Colonic mucosa (tissue), 4 donors: ENCODE data around the gene GTF2A1. TPM values are rescaled to one million over a fixed set of nuclear protein-coding genes. Genes with fewer than 3 reads are reported as not detected.

Experiments used
- DNase-seq: peaks from one replicate; pipeline ENCODE4 v3.0.0-alpha.2; 2020
- H3K27ac ChIP-seq: fragments of 200-600 bp; one replicate; pipeline ENCODE4 v1.8.0; 2021
- H3K27me3 ChIP-seq: fragments of 200-600 bp; one replicate; pipeline ENCODE4 v1.8.0; 2021
- H3K36me3 ChIP-seq: fragments of 200-600 bp; one replicate; pipeline ENCODE4 v1.8.0; 2021
- H3K4me1 ChIP-seq: fragments of 200-600 bp; one replicate; pipeline ENCODE4 v1.8.0; 2021; ENCODE audit warnings: mild to moderate bottlenecking
- H3K4me3 ChIP-seq: fragments of 200-600 bp; one replicate; pipeline ENCODE4 v1.8.0; 2021
- H3K9ac ChIP-seq, 2 donors: one replicate each; pipeline ENCODE4 v1.7.0; 2013; ENCODE audit warnings: control low read depth in 2 of 2, low read depth in 2 of 2, low read length in 2 of 2
- H3K9me3 ChIP-seq: fragments of 200-600 bp; one replicate; pipeline ENCODE4 v1.8.0; 2021
- CTCF ChIP-seq: fragments of 200-600 bp; IDR thresholded peaks from one replicate; pipeline ENCODE4 v1.8.0; 2022; ENCODE audit warnings: antibody characterized with exemption, mild to moderate bottlenecking
- intact Hi-C: fragments of 100-400 bp; cut with DNase I; formaldehyde crosslinking; loops from one replicate; pipeline ENCODE4 v1.14.1; 2022
- total RNA-seq, 2 donors: library from RNA; stranded (reverse); fragmentation: NEBNext Ultra II Directional in 1 of 2; extraction: Animal tissue kit (Norgen Biotek cat#: 25700) in 1 of 2; gene quantifications; one replicate each; pipeline ENCODE4 v1.2.1, GENCODE V29; 2021
- donor health status: healthy.
- donor health status: DM: no; HTN: no; CAD: no.
- donor health status: DM: no; HTN: no; CAD: no.

The GTF2A1 gene
- total RNA-seq, 2 donors from 2014 or later, result 21.6 to 26.6 TPM

GRCh38 chr14:81147140-81147897 lies 73.4 kb downstream of the GTF2A1 start:
- Histone ChIP-seq H3K9ac (no peak overlapping the region), H3K27ac (no peak overlapping the region), H3K27me3 (no peaks in the 10 kb centered on the region), H3K4me1 (no peaks in the 10 kb centered on the region), H3K4me3 (no peak overlapping the region), H3K9me3 (no peaks in the 10 kb centered on the region), H3K36me3 (no peaks in the 10 kb centered on the region)
- intact Hi-C loops, result no loop called here
- TF ChIP-seq CTCF, result no peak
- no peak for DNase-seq

GRCh38 chr14:81144824-81145603 lies 75.7 kb downstream of the GTF2A1 start:
- Histone ChIP-seq H3K27ac (no peak overlapping the region), H3K4me1 (no peaks in the 10 kb centered on the region), H3K27me3 (no peaks in the 10 kb centered on the region), H3K36me3 (no peaks in the 10 kb centered on the region), H3K4me3 (no peak overlapping the region), H3K9ac (no peak overlapping the region), H3K9me3 (no peaks in the 10 kb centered on the region)
- no peak for DNase-seq
- intact Hi-C loops, result no loop called here
- TF ChIP-seq CTCF, result no peak

GRCh38 chr14:81143793-81144192 lies 77.0 kb downstream of the GTF2A1 start:
- no peak for DNase-seq
- TF ChIP-seq CTCF, result no peak
- Histone ChIP-seq H3K27me3 (no peaks in the 10 kb centered on the region), H3K4me1 (no peaks in the 10 kb centered on the region), H3K27ac (no peak overlapping the region), H3K9ac (no peak overlapping the region), H3K9me3 (no peaks in the 10 kb centered on the region), H3K36me3 (no peaks in the 10 kb centered on the region), H3K4me3 (no peak overlapping the region)
- intact Hi-C loops, result no loop called here

- no peaks in the 10 kb centered on the region for H3K9me3 ChIP-seq
- no peak overlapping the region for H3K9ac ChIP-seq
- DNase-seq, result no peak
- no peak for TF ChIP-seq CTCF
- H3K27ac ChIP-seq, result no peak overlapping the region
- intact Hi-C loops, result no loop called here
- no peak overlapping the region for H3K4me3 ChIP-seq
- no peaks in the 10 kb centered on the region for H3K4me1 ChIP-seq
- no peaks in the 10 kb centered on the region for H3K27me3 ChIP-seq
- no peaks in the 10 kb centered on the region for H3K36me3 ChIP-seq
Observed at GRCh38 chr14:81141426-81141825, 79.3 kb downstream of the GTF2A1 start.

- H3K4me1 ChIP-seq, result no peaks in the 10 kb centered on the region
Observed at GRCh38 chr14:81138429-81138828, 82.3 kb downstream of the GTF2A1 start.

More at GRCh38 chr14:81138429-81138828, 82.3 kb downstream of the GTF2A1 start:
- H3K9me3 ChIP-seq, result no peaks in the 10 kb centered on the region
- no peaks in the 10 kb centered on the region for H3K36me3 ChIP-seq
- no peak overlapping the region for H3K4me3 ChIP-seq
- TF ChIP-seq CTCF, result no peak
- H3K27me3 ChIP-seq, result no peaks in the 10 kb centered on the region
- DNase-seq, result no peak
- no peak overlapping the region for H3K27ac ChIP-seq
- no peak overlapping the region for H3K9ac ChIP-seq
- intact Hi-C loops, result no loop called here
